HG02623 (cell line): ENCODE results near the gene ZSCAN10.
A peak's percentile ranks its signal among the peaks of the same experiment; 100 is the strongest.
"Not testable (repeated sequence)": the region's sequence is repeated elsewhere in the genome, so short reads cannot be mapped to it uniquely, and the experiment has no call there.

ENCODE experiments used
- ATAC-seq: cut with Tn5 transposase; IDR thresholded peaks from one replicate; pipeline ENCODE4 v1.9.1; 2021; ENCODE audit warnings: moderate library complexity; ENCODE audit not compliant: unreplicated experiment

Gene ZSCAN10

GRCh38 chr16:3065069-3065741, 33.9 kb downstream of the ZSCAN10 start, which contains the start of gene IL32:
IL32 (plus strand) TSS chr16:3065640; CDS start chr16:3065812, 172 bp downstream.
- ATAC-seq = no peak

GRCh38 chr16:3063625-3064386, 35.3 kb downstream of the ZSCAN10 start:
- no peak for ATAC-seq

GRCh38 chr16:3062553-3062952, 36.5 kb downstream of the ZSCAN10 start:
- ATAC-seq = no peak

- ATAC-seq = no peak
Observed at GRCh38 chr16:3060339-3061127, 38.6 kb downstream of the ZSCAN10 start.

GRCh38 chr16:3059723-3060242, 39.3 kb downstream of the ZSCAN10 start:
- ATAC-seq = no peak

- ATAC-seq = peak; percentile 80
Observed at GRCh38 chr16:3059041-3059722, 39.9 kb downstream of the ZSCAN10 start.

GRCh38 chr16:3058139-3059030, 40.7 kb downstream of the ZSCAN10 start:
- ATAC-seq = no peak

- no peak for ATAC-seq
Observed at GRCh38 chr16:3057181-3058138, 41.6 kb downstream of the ZSCAN10 start.

GRCh38 chr16:3056336-3057180, 42.5 kb downstream of the ZSCAN10 start:
- no peak for ATAC-seq

- not testable (repeated sequence) for ATAC-seq
Observed at GRCh38 chr16:3055734-3056115, 43.4 kb downstream of the ZSCAN10 start.

GRCh38 chr16:3054965-3055733, 43.9 kb downstream of the ZSCAN10 start:
- ATAC-seq = no peak

- ATAC-seq = not testable (repeated sequence)
Observed at GRCh38 chr16:3053330-3053710, 45.8 kb downstream of the ZSCAN10 start.

GRCh38 chr16:3052571-3053329, 46.3 kb downstream of the ZSCAN10 start:
- not testable (repeated sequence) for ATAC-seq

GRCh38 chr16:3051494-3051893, 47.6 kb downstream of the ZSCAN10 start:
- no peak for ATAC-seq

- ATAC-seq = no peak
Observed at GRCh38 chr16:3051009-3051408, 48.1 kb downstream of the ZSCAN10 start.

GRCh38 chr16:3050487-3050886, 48.6 kb downstream of the ZSCAN10 start:
- ATAC-seq = no peak
